SK-N-SH treated with all-trans-retinoic acid at 6 μM for 48 hours (cell line): ENCODE results near the gene HOXD11.

Experiments
- ATAC-seq: fragments of 200-7000 bp; cut with Tn5 transposase; 3 replicates; pipeline ENCODE4 v1.9.1; 2020; ENCODE audit warnings: mild to moderate bottlenecking, moderate library complexity
- ESRRG ChIP-seq: fragments of 250-450 bp; sonication (Bioruptor Pico); IDR thresholded peaks from 2 replicates; pipeline ENCODE4 v1.6.1; 2021; ENCODE audit warnings: mild to moderate bottlenecking
- GLIS3 ChIP-seq: fragments of 250-450 bp; sonication (Bioruptor Pico); IDR thresholded peaks from 2 replicates; pipeline ENCODE4 v1.5.0; 2020; ENCODE audit warnings: mild to moderate bottlenecking, moderate library complexity
- ISL1 ChIP-seq: fragments of 250-450 bp; sonication (Bioruptor Pico); IDR thresholded peaks from 2 replicates; pipeline ENCODE4 v2.1.2; 2022; ENCODE audit warnings: mild to moderate bottlenecking, moderate library complexity
- OSR1 ChIP-seq: fragments of 250-450 bp; sonication (Bioruptor Pico); IDR thresholded peaks from 2 replicates; pipeline ENCODE4 v1.8.0; 2022; ENCODE audit warnings: moderate library complexity, mild to moderate bottlenecking, inconsistent platforms
- PPARA ChIP-seq: fragments of 250-450 bp; sonication (Bioruptor Pico); IDR thresholded peaks from 2 replicates; pipeline ENCODE4 v1.5.0; 2020; ENCODE audit warnings: mild to moderate bottlenecking, borderline replicate concordance
- RARB ChIP-seq: fragments of 250-450 bp; sonication (Bioruptor Pico); IDR thresholded peaks from 2 replicates; pipeline ENCODE4 v1.8.0; 2021; ENCODE audit warnings: mild to moderate bottlenecking, moderate library complexity
- SNAI2 ChIP-seq: fragments of 250-450 bp; sonication (Bioruptor Pico); IDR thresholded peaks from 2 replicates; pipeline ENCODE4 v1.5.0; 2020; ENCODE audit warnings: mild to moderate bottlenecking, moderate library complexity
- TCF4 ChIP-seq: fragments of 250-450 bp; sonication (Bioruptor Pico); IDR thresholded peaks from 2 replicates; pipeline ENCODE4 v1.8.0; 2021; ENCODE audit warnings: mild to moderate bottlenecking, moderate library complexity, borderline replicate concordance
- TOX ChIP-seq: fragments of 250-450 bp; sonication (Bioruptor Pico); IDR thresholded peaks from 2 replicates; pipeline ENCODE4 v1.8.0; 2021; ENCODE audit warnings: mild to moderate bottlenecking, moderate library complexity, borderline replicate concordance
- ZFP3 ChIP-seq: fragments of 250-450 bp; sonication (Bioruptor Pico); IDR thresholded peaks from 2 replicates; pipeline ENCODE4 v1.5.0; 2020; ENCODE audit warnings: mild to moderate bottlenecking, moderate library complexity
- ZFP30 ChIP-seq: fragments of 450-650 bp; formaldehyde crosslinking; IDR thresholded peaks from 2 replicates; pipeline ENCODE4 v1.5.0; 2022; ENCODE audit warnings: mild to moderate bottlenecking, moderate library complexity
- ZNF565 ChIP-seq: fragments of 450-650 bp; formaldehyde crosslinking; conservative IDR thresholded peaks from 2 replicates; pipeline ENCODE4 v1.5.0; 2020; ENCODE audit warnings: low read depth, mild to moderate bottlenecking, moderate library complexity
- ZNF70 ChIP-seq: fragments of 450-650 bp; formaldehyde crosslinking; IDR thresholded peaks from 2 replicates; pipeline ENCODE4 v1.5.0; 2020; ENCODE audit warnings: mild to moderate bottlenecking, moderate library complexity
- TF ChIP-seq, protein P1 (sequence below): fragments of 250-450 bp; sonication (Bioruptor Pico); IDR thresholded peaks from 2 replicates; pipeline ENCODE4 v1.5.1; 2021; ENCODE audit warnings: mild to moderate bottlenecking, moderate library complexity
- TF ChIP-seq, protein P2 (sequence below): fragments of 250-450 bp; sonication (Bioruptor Pico); IDR thresholded peaks from 2 replicates; pipeline ENCODE4 v1.5.0; 2020; ENCODE audit warnings: mild to moderate bottlenecking, moderate library complexity
- TF ChIP-seq, protein P3 (sequence below): fragments of 250-450 bp; sonication (Bioruptor Pico); IDR thresholded peaks from 2 replicates; pipeline ENCODE4 v1.5.1; 2020; ENCODE audit warnings: low read depth, mild to moderate bottlenecking, moderate library complexity
- TF ChIP-seq, protein P4 (sequence below): fragments of 250-450 bp; sonication (Bioruptor Pico); IDR thresholded peaks from 2 replicates; pipeline ENCODE4 v1.8.0; 2021; ENCODE audit warnings: low read depth, mild to moderate bottlenecking, moderate library complexity, borderline replicate concordance
- TF ChIP-seq, protein P5 (sequence below): fragments of 250-450 bp; sonication (Bioruptor Pico); IDR thresholded peaks from 2 replicates; pipeline ENCODE4 v1.8.0; 2020; ENCODE audit warnings: mild to moderate bottlenecking, moderate library complexity, borderline replicate concordance

HOXD11 gene

DNA sequence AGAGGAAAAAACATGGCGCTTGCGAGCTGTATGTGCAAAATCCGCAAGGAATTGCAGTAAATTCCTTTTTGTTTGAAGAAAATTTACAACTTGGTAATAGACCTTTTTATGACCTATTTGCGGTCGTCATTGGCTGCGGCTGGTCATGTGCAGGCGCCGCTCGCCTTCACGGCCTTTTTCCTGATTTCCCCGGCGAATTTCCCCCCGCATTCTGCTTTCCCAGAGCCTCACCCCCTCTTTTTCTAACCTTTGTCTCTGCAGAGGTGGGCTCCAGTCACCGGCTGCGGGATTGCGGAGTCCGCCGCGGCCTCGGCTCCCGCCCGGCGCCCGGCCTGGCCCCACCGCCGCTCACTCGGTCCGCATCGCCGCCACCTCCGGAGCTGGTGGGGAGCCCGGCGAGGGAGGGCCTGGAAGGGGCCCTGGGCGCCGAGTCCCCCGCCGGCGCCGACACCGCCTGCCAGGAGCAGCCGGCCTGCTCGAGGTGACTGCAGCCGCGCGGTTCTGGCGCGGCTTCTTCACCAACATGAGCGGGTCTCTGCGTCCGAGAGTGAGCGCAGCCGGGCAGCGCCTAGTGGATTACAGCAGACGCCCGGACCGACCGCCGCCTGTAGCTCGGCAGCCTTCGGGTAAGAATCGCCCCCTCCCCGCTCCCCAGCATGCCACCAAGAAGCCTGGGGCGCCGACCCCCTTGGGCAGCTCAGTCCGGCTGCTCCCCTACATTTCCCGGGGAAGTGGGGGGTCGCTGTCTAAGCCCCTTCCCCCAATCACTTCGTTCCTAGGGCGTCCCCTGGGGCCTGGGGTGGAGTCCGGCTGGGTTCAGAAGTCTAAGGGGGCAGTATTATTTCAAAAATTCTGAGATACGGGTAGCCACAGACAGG is 29.5 kb downstream of the HOXD11 start:
- peak; percentile 21 for ATAC-seq

DNA sequence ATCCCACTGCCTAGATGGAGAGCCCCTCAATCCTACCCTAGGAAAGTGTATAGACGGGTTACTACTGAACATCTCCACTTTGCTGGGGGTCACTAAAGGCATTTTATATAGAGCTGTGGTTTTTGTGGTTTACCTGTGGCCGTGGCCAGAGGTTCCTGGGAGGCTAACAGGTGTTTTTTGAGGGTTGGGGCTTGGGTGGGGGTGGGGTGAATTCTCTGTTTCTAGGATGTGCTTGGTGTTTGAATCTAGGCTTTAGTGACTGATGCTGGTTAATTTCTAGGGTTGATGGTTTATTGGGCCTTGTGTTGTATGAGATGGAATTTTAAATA is 30.1 kb downstream of the HOXD11 start:
- TF ChIP-seq OSR1 (no peak), TCF4 (no peak)
- no peak for ATAC-seq

More for the DNA sequence above, 29.5 kb downstream of the HOXD11 start:
- TF ChIP-seq ZFP30 (CRISPR knock-in tag) (no peak), ZFP3 (no peak), PPARA (CRISPR knock-in tag) (no peak)
- TF ChIP-seq, protein P1, sequence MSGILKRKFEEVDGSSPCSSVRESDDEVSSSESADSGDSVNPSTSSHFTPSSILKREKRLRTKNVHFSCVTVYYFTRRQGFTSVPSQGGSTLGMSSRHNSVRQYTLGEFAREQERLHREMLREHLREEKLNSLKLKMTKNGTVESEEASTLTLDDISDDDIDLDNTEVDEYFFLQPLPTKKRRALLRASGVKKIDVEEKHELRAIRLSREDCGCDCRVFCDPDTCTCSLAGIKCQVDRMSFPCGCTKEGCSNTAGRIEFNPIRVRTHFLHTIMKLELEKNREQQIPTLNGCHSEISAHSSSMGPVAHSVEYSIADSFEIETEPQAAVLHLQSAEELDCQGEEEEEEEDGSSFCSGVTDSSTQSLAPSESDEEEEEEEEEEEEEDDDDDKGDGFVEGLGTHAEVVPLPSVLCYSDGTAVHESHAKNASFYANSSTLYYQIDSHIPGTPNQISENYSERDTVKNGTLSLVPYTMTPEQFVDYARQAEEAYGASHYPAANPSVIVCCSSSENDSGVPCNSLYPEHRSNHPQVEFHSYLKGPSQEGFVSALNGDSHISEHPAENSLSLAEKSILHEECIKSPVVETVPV (CRISPR knock-in tag) = no peak

DNA sequence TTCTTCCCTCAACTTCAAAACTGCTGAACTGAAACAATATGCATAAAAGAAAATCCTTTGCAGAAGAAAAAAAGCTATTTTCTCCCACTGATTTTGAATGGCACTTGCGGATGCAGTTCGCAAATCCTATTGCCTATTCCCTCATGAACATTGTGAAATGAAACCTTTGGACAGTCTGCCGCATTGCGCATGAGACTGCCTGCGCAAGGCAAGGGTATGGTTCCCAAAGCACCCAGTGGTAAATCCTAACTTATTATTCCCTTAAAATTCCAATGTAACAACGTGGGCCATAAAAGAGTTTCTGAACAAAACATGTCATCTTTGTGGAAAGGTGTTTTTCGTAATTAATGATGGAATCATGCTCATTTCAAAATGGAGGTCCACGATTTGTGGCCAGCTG is 30.8 kb downstream of the HOXD11 start:
- TF ChIP-seq ZNF70 (CRISPR knock-in tag) = no peak
- TF ChIP-seq PPARA (CRISPR knock-in tag) = no peak
- TF ChIP-seq, all 23 proteins: peak for 0
- no peak for ATAC-seq

DNA sequence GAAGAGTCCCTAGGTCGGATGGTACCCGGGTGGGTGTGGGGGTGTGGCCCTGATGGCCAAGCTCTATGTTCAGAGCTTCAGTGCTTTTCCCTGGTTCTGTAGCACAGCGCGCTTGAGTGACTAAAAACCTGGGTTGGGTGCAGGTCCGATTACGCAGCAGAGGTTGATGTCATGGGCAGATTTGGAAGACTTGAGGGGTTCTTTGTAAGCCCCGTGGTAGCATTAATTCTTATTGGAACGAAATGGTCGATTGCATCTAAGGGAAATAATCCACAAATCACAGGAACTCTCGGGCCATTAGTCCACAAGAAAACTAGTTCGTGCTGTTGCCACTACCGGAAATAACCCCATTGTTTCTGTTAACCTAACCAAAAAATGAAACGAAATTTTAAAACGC is 31.4 kb downstream of the HOXD11 start:
- TF ChIP-seq GLIS3 (CRISPR knock-in tag) = no peak
- no peak for TF ChIP-seq TOX (CRISPR knock-in tag)
- no peak for TF ChIP-seq RARB (CRISPR knock-in tag)
- TF ChIP-seq ZFP3 = no peak
- TF ChIP-seq, protein P2, sequence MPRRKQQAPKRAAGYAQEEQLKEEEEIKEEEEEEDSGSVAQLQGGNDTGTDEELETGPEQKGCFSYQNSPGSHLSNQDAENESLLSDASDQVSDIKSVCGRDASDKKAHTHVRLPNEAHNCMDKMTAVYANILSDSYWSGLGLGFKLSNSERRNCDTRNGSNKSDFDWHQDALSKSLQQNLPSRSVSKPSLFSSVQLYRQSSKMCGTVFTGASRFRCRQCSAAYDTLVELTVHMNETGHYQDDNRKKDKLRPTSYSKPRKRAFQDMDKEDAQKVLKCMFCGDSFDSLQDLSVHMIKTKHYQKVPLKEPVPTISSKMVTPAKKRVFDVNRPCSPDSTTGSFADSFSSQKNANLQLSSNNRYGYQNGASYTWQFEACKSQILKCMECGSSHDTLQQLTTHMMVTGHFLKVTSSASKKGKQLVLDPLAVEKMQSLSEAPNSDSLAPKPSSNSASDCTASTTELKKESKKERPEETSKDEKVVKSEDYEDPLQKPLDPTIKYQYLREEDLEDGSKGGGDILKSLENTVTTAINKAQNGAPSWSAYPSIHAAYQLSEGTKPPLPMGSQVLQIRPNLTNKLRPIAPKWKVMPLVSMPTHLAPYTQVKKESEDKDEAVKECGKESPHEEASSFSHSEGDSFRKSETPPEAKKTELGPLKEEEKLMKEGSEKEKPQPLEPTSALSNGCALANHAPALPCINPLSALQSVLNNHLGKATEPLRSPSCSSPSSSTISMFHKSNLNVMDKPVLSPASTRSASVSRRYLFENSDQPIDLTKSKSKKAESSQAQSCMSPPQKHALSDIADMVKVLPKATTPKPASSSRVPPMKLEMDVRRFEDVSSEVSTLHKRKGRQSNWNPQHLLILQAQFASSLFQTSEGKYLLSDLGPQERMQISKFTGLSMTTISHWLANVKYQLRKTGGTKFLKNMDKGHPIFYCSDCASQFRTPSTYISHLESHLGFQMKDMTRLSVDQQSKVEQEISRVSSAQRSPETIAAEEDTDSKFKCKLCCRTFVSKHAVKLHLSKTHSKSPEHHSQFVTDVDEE (CRISPR knock-in tag) = no peak
- TF ChIP-seq, protein P3, sequence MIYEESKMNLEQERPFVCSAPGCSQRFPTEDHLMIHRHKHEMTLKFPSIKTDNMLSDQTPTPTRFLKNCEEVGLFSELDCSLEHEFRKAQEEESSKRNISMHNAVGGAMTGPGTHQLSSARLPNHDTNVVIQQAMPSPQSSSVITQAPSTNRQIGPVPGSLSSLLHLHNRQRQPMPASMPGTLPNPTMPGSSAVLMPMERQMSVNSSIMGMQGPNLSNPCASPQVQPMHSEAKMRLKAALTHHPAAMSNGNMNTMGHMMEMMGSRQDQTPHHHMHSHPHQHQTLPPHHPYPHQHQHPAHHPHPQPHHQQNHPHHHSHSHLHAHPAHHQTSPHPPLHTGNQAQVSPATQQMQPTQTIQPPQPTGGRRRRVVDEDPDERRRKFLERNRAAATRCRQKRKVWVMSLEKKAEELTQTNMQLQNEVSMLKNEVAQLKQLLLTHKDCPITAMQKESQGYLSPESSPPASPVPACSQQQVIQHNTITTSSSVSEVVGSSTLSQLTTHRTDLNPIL (CRISPR knock-in tag) = no peak
- TF ChIP-seq ISL1 (CRISPR knock-in tag) = no peak
- TF ChIP-seq OSR1 = no peak
- TF ChIP-seq ZFP30 (CRISPR knock-in tag) = no peak
- TF ChIP-seq SNAI2 (CRISPR knock-in tag) = no peak
- TF ChIP-seq, protein P4, sequence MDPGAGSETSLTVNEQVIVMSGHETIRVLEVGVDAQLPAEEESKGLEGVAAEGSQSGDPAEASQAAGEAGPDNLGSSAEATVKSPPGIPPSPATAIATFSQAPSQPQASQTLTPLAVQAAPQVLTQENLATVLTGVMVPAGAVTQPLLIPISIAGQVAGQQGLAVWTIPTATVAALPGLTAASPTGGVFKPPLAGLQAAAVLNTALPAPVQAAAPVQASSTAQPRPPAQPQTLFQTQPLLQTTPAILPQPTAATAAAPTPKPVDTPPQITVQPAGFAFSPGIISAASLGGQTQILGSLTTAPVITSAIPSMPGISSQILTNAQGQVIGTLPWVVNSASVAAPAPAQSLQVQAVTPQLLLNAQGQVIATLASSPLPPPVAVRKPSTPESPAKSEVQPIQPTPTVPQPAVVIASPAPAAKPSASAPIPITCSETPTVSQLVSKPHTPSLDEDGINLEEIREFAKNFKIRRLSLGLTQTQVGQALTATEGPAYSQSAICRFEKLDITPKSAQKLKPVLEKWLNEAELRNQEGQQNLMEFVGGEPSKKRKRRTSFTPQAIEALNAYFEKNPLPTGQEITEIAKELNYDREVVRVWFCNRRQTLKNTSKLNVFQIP (CRISPR knock-in tag) = no peak
- TF ChIP-seq, protein P5, sequence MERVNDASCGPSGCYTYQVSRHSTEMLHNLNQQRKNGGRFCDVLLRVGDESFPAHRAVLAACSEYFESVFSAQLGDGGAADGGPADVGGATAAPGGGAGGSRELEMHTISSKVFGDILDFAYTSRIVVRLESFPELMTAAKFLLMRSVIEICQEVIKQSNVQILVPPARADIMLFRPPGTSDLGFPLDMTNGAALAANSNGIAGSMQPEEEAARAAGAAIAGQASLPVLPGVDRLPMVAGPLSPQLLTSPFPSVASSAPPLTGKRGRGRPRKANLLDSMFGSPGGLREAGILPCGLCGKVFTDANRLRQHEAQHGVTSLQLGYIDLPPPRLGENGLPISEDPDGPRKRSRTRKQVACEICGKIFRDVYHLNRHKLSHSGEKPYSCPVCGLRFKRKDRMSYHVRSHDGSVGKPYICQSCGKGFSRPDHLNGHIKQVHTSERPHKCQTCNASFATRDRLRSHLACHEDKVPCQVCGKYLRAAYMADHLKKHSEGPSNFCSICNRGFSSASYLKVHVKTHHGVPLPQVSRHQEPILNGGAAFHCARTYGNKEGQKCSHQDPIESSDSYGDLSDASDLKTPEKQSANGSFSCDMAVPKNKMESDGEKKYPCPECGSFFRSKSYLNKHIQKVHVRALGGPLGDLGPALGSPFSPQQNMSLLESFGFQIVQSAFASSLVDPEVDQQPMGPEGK (CRISPR knock-in tag) = no peak
- TF ChIP-seq ESRRG (CRISPR knock-in tag) = no peak
- TF ChIP-seq ZNF565 = no peak
- no peak for ATAC-seq
